ENCODE measurements around the gene AMBRA1. TPM values are rescaled to one million over a fixed set of nuclear protein-coding genes. Genes with fewer than 3 reads are reported as not detected.

The AMBRA1 gene
- total and polyA plus RNA-seq, 2 of the 8 experiments (the other 6 are each of a cell fraction or from before 2014, with no cell fraction given): 14.2 to 37.4 TPM

- TF ChIP-seq CHD7 (IDR thresholded peaks at IDR 0.05; ENCODE audit: insufficient replicate concordance, low read length) (no peak), SIN3A (conservative IDR thresholded peaks at IDR 0.05 in 1 of 2, IDR thresholded peaks at IDR 0.05 in 1 of 2; ENCODE audit: low read depth in 1 of 2, low read length in 2 of 2) (no peak), RNF2 (IDR thresholded peaks at IDR 0.05; ENCODE audit: borderline replicate concordance, low read depth, low read length, missing control alignments, poor library complexity, severe bottlenecking) (no peak), RAD21 (IDR thresholded peaks at IDR 0.05 in 1 of 2, conservative IDR thresholded peaks at IDR 0.05 in 1 of 2; ENCODE audit: low read depth in 2 of 2, low read length in 2 of 2) (no peak), KDM1A (IDR thresholded peaks at IDR 0.05; ENCODE audit: borderline replicate concordance, low read length) (no peak), MAX (IDR thresholded peaks at IDR 0.05) (no peak), RXRA (IDR thresholded peaks at IDR 0.05; ENCODE audit: insufficient read depth, low read depth, low read length) (no peak), HDAC6 (IDR thresholded peaks at IDR 0.05; ENCODE audit: low read depth, low read length) (no peak)
- TF ChIP-seq, protein P1, sequence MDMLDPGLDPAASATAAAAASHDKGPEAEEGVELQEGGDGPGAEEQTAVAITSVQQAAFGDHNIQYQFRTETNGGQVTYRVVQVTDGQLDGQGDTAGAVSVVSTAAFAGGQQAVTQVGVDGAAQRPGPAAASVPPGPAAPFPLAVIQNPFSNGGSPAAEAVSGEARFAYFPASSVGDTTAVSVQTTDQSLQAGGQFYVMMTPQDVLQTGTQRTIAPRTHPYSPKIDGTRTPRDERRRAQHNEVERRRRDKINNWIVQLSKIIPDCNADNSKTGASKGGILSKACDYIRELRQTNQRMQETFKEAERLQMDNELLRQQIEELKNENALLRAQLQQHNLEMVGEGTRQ (IDR thresholded peaks at IDR 0.05; ENCODE audit: low read length): no peak
Measured at GRCh38 chr11:46553814-46554212, 40.0 kb downstream of the AMBRA1 start (continued).

Measured in H1 (cell line).